SK-N-SH (cell line): Measurements from ENCODE around the gene LDHD. TPM values are rescaled to one million over a fixed set of nuclear protein-coding genes. Genes with fewer than 3 reads are reported as not detected.

ENCODE experiments used
- CTCF ChIA-PET: fragments of 300-600, 350-600 bp; formaldehyde crosslinking; extraction: SDS; loops from one replicate; lab custom pipeline; 2021; lab: Yijun Ruan, JAX
- POLR2A ChIA-PET: fragments of 350-600 bp; sonication (Branson Sonifier 250); formaldehyde crosslinking; extraction: SDS; loops from one replicate; lab custom pipeline; 2020; ENCODE audit warnings: antibody characterized with exemption, inconsistent platforms; lab: Yijun Ruan, JAX
- DNase-seq: peaks from one replicate; pipeline ENCODE4 v3.0.0; 2012
- H2AFZ ChIP-seq: fragments of 200-600 bp; sonication (generic); 2 replicates; pipeline ENCODE4 v1.8.1; 2016; ENCODE audit warnings: antibody characterized with exemption, mild to moderate bottlenecking, low read depth
- H3F3A ChIP-seq: fragments of 200-600 bp; sonication (generic); replicated peaks from 2 replicates; pipeline ENCODE3; 2016; ENCODE audit warnings: antibody characterized with exemption, mild to moderate bottlenecking; ENCODE audit not compliant: insufficient read depth
- H3K27ac ChIP-seq, 2 experiments: fragments of 200-500 bp in 1 of 2; fragments of 200-600 bp in 1 of 2; sonication (Bioruptor generic) in 1 of 2; sonication (generic), shearing (Covaris generic) in 1 of 2; 2 replicates each; pipeline versions ENCODE4 v1.5.1 to v1.6.1; 2014 to 2016; ENCODE audit warnings: low read depth in 2 of 2, inconsistent platforms in 1 of 2, low read length in 1 of 2, mild to moderate bottlenecking in 1 of 2, mixed read lengths in 1 of 2
- H3K27me3 ChIP-seq: fragments of 200-600 bp; sonication (generic), shearing (Covaris generic); 2 replicates; pipeline ENCODE4 v1.6.1; 2016; ENCODE audit warnings: mixed run types; ENCODE audit not compliant: insufficient read depth
- H3K36me3 ChIP-seq, 2 experiments: fragments of 200-500 bp in 1 of 2; fragments of 200-600 bp in 1 of 2; sonication (Bioruptor generic) in 1 of 2; sonication (generic) in 1 of 2; replicated peaks in 1 of 2; 2 replicates each; pipeline versions ENCODE3 to v1.5.1; 2014 to 2016; ENCODE audit warnings: low read length in 1 of 2, mild to moderate bottlenecking in 1 of 2; ENCODE audit not compliant: insufficient read depth in 2 of 2, control insufficient read depth in 1 of 2
- H3K4me1 ChIP-seq, 2 experiments: fragments of 200-500 bp in 1 of 2; fragments of 200-600 bp in 1 of 2; sonication (Bioruptor generic) in 1 of 2; sonication (generic), shearing (Covaris generic) in 1 of 2; 2 replicates each; pipeline versions ENCODE4 v1.5.1 to v1.6.1; 2014 to 2016; ENCODE audit warnings: low read depth in 1 of 2, low read length in 1 of 2, mixed run types in 1 of 2; ENCODE audit not compliant: insufficient read depth in 2 of 2, control insufficient read depth in 1 of 2
- H3K4me2 ChIP-seq: fragments of 200-600 bp; sonication (generic), shearing (Covaris generic); 2 replicates; pipeline ENCODE4 v1.6.1; 2017; ENCODE audit warnings: mixed run types
- H3K4me3 ChIP-seq, 2 experiments: fragments of 200-500 bp in 1 of 2; fragments of 200-600 bp in 1 of 2; sonication (Bioruptor generic) in 1 of 2; sonication (generic), shearing (Covaris generic) in 1 of 2; 2 replicates each; pipeline versions ENCODE4 v1.5.1 to v1.8.1; 2014 to 2016; ENCODE audit warnings: low read depth in 2 of 2, inconsistent platforms in 1 of 2, low read length in 1 of 2, mild to moderate bottlenecking in 1 of 2, mixed read lengths in 1 of 2, moderate library complexity in 1 of 2
- H3K79me2 ChIP-seq: fragments of 200-600 bp; sonication (generic); 2 replicates; pipeline ENCODE4 v1.8.1; 2017; ENCODE audit warnings: mild to moderate bottlenecking; ENCODE audit not compliant: insufficient read depth
- H3K9ac ChIP-seq: fragments of 200-600 bp; sonication (generic); 2 replicates; pipeline ENCODE4 v1.6.1; 2017; ENCODE audit warnings: mixed run types
- H3K9me2 ChIP-seq: fragments of 200-600 bp; sonication (generic); 2 replicates; pipeline ENCODE4 v1.6.1; 2017; ENCODE audit warnings: mixed run types
- H3K9me3 ChIP-seq: fragments of 200-600 bp; sonication (generic); 2 replicates; pipeline ENCODE4 v1.6.1; 2017; ENCODE audit warnings: mixed run types, mild to moderate bottlenecking, moderate library complexity
- H4K20me1 ChIP-seq: fragments of 200-600 bp; sonication (generic); 2 replicates; pipeline ENCODE4 v1.6.1; 2017; ENCODE audit warnings: mild to moderate bottlenecking, mixed run types; ENCODE audit not compliant: insufficient read depth
- CHD2 ChIP-seq: fragments of 150-350 bp; IDR thresholded peaks from 2 replicates; pipeline ENCODE4 v1.6.1; 2018; ENCODE audit warnings: low read length; ENCODE audit not compliant: partially characterized antibody
- ELF1 ChIP-seq: IDR thresholded peaks from 2 replicates; pipeline ENCODE4 v1.4.0; 2012
- EZH2phosphoT487 ChIP-seq: fragments of 200-600 bp; sonication (generic); IDR thresholded peaks from 2 replicates; pipeline ENCODE4 v1.6.1; 2017; ENCODE audit warnings: low read depth, mixed run types, mild to moderate bottlenecking, antibody characterized with exemption, moderate library complexity, borderline replicate concordance
- FOXJ3 ChIP-seq: sonication (generic); formaldehyde crosslinking; IDR thresholded peaks from 2 replicates; pipeline ENCODE4 v1.5.1; 2020; ENCODE audit warnings: mild to moderate bottlenecking, missing genetic modification reagents
- IRF3 ChIP-seq: fragments of 150-350 bp; IDR thresholded peaks from 2 replicates; pipeline ENCODE4 v1.6.1; 2016; ENCODE audit warnings: mild to moderate bottlenecking, low read depth, low read length
- JUND ChIP-seq: IDR thresholded peaks from 2 replicates; pipeline ENCODE4 v1.4.0; 2012
- MAX ChIP-seq: IDR thresholded peaks from 2 replicates; pipeline ENCODE4 v1.4.0; 2012; ENCODE audit warnings: low read depth
- NRF1 ChIP-seq: IDR thresholded peaks from 2 replicates; pipeline ENCODE4 v1.6.1; 2012; ENCODE audit warnings: low read depth, mild to moderate bottlenecking, low read length
- POLR2AphosphoS5 ChIP-seq: IDR thresholded peaks from 2 replicates; pipeline ENCODE4 v1.6.1; 2012; ENCODE audit warnings: low read depth, low read length
- RAD21 ChIP-seq: IDR thresholded peaks from 2 replicates; pipeline ENCODE4 v1.6.1; 2012; ENCODE audit warnings: mild to moderate bottlenecking, low read length
- SIN3A ChIP-seq: IDR thresholded peaks from 2 replicates; pipeline ENCODE4 v1.6.1; 2012; ENCODE audit warnings: low read depth, mild to moderate bottlenecking, low read length, moderate library complexity, borderline replicate concordance
- TAF1 ChIP-seq: IDR thresholded peaks from 2 replicates; pipeline ENCODE4 v1.6.1; 2012; ENCODE audit warnings: low read depth, mild to moderate bottlenecking, low read length, moderate library complexity, borderline replicate concordance
- TEAD4 ChIP-seq: IDR thresholded peaks from 2 replicates; pipeline ENCODE4 v1.4.0; 2012; ENCODE audit warnings: mild to moderate bottlenecking, borderline replicate concordance; ENCODE audit not compliant: insufficient read depth
- USF1 ChIP-seq: IDR thresholded peaks from 2 replicates; pipeline ENCODE4 v1.4.0; 2012; ENCODE audit warnings: low read depth, borderline replicate concordance
- YY1 ChIP-seq: IDR thresholded peaks from 2 replicates; pipeline ENCODE4 v1.4.0; 2012; ENCODE audit warnings: low read depth, mild to moderate bottlenecking
- ZBTB33 ChIP-seq: IDR thresholded peaks from 2 replicates; pipeline ENCODE4 v1.4.0; 2012; ENCODE audit warnings: low read depth, borderline replicate concordance
- WGBS: methylation state at CpG from one replicate; pipeline ENCODE4 v1.1.6; 2017; ENCODE audit warnings: low lambda C conversion rate; 5-methylcytosine and 5-hydroxymethylcytosine counted together
- polyA plus RNA-seq, 3 experiments: library from polyadenylated mRNA; depleted of rRNA; stranded (reverse); fragments of >200 nt; gene quantifications; 2 replicates each; pipeline ENCODE4 v1.2.3, GENCODE V29; 2012

The LDHD gene
- polyA plus RNA-seq, 1 of the 3 experiments (the other 2 are of a cell fraction): 0.53 TPM

GRCh38 chr16:75071621-75072020 is 45.0 kb downstream of the LDHD start:
- no peak for TF ChIP-seq RAD21
- no peak for TF ChIP-seq NRF1
- TF ChIP-seq USF1: no peak
- TF ChIP-seq ELF1: no peak
- TF ChIP-seq YY1: no peak
- no peak for TF ChIP-seq SIN3A
- no peak for TF ChIP-seq CHD2
- TF ChIP-seq TEAD4: no peak
- no peak for TF ChIP-seq ZBTB33
- TF ChIP-seq TAF1: no peak
- no peak for TF ChIP-seq POLR2AphosphoS5
- TF ChIP-seq FOXJ3 (CRISPR knock-in tag): no peak
- no peak for TF ChIP-seq EZH2phosphoT487
- no peak for TF ChIP-seq JUND
- TF ChIP-seq MAX: no peak
- TF ChIP-seq IRF3: no peak
- POLR2A ChIA-PET: no interaction called here
- CTCF ChIA-PET: interaction anchor here (0.7 to 2.7 kb wide), 4 partner anchors 35 to 73 kb away, joined by 3 to 12 read pairs (median 4); partner anchors contain the start of gene ZNRF1

More at GRCh38 chr16:75071621-75072020, 45.0 kb downstream of the LDHD start:
- no peak for DNase-seq
- WGBS: 98% methylated on average over 3 of the region's 3 CpGs
- no peaks in the 10 kb centered on the region for H3F3A ChIP-seq
- no peak overlapping the region for H3K9ac ChIP-seq
- H3K79me2 ChIP-seq: peaks cover 83% of the 10 kb centered on the region
- peaks cover 40% of the 10 kb centered on the region for H4K20me1 ChIP-seq
- H3K36me3 ChIP-seq: no peaks in the 10 kb centered on the region
- H3K4me2 ChIP-seq: no peak overlapping the region
- H3K4me1 ChIP-seq: peaks cover 9 to 57% of the 10 kb centered on the region in 2 experiments; a peak in 2 of 4 replicates
- H3K9me2 ChIP-seq: no peaks in the 10 kb centered on the region
- no peak overlapping the region for H3K27ac ChIP-seq
- no peaks in the 10 kb centered on the region for H3K9me3 ChIP-seq
- no peaks in the 10 kb centered on the region for H3K27me3 ChIP-seq
- H2AFZ ChIP-seq: no peak overlapping the region
- no peak overlapping the region for H3K4me3 ChIP-seq
